ENCODE measurements around the gene PKP3. TPM values are rescaled to one million over a fixed set of nuclear protein-coding genes. Genes with fewer than 3 reads are reported as not detected.

PKP3 gene
- total RNA-seq, 1 donor from 2014 or later, result 23.9 TPM

DNA sequence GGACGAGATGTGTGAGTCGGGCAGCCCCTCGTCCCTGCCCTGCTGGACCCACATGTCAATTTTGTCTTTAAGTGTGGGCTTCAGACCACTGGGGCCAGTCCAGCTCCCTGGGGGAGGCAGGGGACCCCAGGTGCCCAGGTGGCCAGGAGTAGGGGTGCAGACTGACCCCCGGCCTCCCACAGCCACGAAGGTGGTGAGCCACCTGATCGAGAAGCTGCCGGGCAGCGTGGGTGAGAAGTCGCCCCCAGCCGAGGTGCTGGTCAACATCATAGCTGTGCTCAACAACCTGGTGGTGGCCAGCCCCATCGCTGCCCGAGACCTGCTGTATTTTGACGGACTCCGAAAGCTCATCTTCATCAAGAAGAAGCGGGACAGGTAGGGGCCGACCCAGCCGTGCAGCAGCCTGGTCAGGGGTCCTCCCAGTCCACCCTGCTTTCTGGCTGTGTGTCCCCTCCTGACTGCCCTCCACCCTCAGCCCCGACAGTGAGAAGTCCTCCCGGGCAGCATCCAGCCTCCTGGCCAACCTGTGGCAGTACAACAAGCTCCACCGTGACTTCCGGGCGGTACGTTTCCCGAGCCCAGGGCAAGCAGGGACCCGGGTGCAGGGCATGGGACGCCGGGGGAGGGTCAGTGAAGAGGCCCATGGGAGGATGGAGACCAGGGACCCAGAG lies 9.9 kb downstream of the PKP3 start:
- no peak overlapping the region for H3K4me3 ChIP-seq (ENCODE audit: low read depth, low read length)
- no peak for DNase-seq (ENCODE audit: low read depth)
- TF ChIP-seq, protein P1, sequence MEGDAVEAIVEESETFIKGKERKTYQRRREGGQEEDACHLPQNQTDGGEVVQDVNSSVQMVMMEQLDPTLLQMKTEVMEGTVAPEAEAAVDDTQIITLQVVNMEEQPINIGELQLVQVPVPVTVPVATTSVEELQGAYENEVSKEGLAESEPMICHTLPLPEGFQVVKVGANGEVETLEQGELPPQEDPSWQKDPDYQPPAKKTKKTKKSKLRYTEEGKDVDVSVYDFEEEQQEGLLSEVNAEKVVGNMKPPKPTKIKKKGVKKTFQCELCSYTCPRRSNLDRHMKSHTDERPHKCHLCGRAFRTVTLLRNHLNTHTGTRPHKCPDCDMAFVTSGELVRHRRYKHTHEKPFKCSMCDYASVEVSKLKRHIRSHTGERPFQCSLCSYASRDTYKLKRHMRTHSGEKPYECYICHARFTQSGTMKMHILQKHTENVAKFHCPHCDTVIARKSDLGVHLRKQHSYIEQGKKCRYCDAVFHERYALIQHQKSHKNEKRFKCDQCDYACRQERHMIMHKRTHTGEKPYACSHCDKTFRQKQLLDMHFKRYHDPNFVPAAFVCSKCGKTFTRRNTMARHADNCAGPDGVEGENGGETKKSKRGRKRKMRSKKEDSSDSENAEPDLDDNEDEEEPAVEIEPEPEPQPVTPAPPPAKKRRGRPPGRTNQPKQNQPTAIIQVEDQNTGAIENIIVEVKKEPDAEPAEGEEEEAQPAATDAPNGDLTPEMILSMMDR (IDR thresholded peaks at IDR 0.05; ENCODE audit: insufficient read depth, low read length, poor library complexity, severe bottlenecking), result no peak
- H3K27me3 ChIP-seq (ENCODE audit: control insufficient read depth, insufficient read depth, low read length), result peaks cover 23% of the 10 kb centered on the region
- no peaks in the 10 kb centered on the region for H3K36me3 ChIP-seq (ENCODE audit: control insufficient read depth, insufficient read depth, low read length)

DNA sequence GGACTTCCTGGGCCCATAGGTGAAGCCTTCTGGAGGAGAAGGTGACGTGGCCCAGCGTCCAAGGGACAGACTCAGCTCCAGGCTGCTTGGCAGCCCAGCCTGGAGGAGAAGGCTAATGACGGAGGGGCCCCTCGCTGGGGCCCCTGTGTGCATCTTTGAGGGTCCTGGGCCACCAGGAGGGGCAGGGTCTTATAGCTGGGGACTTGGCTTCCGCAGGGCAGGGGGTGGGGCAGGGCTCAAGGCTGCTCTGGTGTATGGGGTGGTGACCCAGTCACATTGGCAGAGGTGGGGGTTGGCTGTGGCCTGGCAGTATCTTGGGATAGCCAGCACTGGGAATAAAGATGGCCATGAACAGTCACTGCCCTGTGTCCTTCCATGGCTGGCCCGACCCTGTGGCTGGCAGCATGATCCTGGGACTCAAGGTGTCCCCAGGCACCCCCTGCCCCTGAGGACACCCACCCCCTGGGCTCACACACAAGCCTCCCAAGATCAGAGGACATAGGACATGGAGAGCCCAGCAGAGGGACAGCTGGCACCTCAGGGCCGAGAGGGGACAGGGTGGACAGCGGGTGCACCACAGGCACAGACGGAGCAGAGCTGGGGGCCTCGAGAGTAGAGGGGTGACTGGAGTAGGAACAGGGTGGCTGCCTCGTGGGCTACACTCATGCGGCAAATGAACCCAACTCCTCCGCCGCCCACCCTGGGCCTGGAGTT lies 10.7 kb downstream of the PKP3 start:
- no peak for DNase-seq (ENCODE audit: low read depth)
- TF ChIP-seq, protein P1 (IDR thresholded peaks at IDR 0.05; ENCODE audit: insufficient read depth, low read length, poor library complexity, severe bottlenecking), result no peak
- Histone ChIP-seq H3K4me3 (ENCODE audit: low read depth, low read length) (no peak overlapping the region), H3K36me3 (ENCODE audit: control insufficient read depth, insufficient read depth, low read length) (no peaks in the 10 kb centered on the region), H3K27me3 (ENCODE audit: control insufficient read depth, insufficient read depth, low read length) (peaks cover 18% of the 10 kb centered on the region)

DNA sequence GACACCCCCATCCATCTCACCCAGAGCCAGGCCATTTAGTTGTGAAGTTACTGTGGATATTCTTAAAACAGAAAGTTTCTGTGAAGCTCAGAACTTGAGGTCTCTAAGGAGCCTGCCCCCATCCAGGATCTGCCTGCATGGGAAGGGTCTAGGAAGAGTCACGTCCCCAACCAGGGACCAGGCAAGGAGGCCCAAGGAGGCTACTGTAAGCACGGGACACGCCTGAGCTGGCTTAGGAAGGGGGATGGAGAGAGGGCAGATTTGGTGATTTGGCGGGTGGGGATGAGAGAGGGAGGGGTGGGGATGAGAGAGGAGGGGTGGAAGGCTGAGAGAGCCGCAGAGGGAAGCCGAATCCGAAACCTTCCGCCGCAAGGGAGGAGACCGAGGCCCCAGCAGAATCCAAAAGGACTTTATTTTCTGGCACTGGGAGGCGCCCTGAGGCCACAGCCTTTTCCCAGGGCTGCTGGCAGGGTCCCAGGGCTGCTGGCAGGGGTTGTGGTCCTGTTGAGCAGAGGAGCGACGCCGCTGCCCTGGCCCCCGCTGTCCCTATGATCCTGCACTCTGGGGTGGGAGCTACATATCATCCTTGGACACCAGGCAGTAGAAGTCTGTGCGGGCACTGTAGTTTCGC lies 11.4 kb downstream of the PKP3 start:
- DNase-seq (ENCODE audit: low read depth), result no peak
- TF ChIP-seq, protein P1 (IDR thresholded peaks at IDR 0.05; ENCODE audit: insufficient read depth, low read length, poor library complexity, severe bottlenecking), result no peak
- no peaks in the 10 kb centered on the region for H3K36me3 ChIP-seq (ENCODE audit: control insufficient read depth, insufficient read depth, low read length)
- H3K4me3 ChIP-seq (ENCODE audit: low read depth, low read length), result no peak overlapping the region
- H3K27me3 ChIP-seq (ENCODE audit: control insufficient read depth, insufficient read depth, low read length), result peaks cover 11% of the 10 kb centered on the region

DNA sequence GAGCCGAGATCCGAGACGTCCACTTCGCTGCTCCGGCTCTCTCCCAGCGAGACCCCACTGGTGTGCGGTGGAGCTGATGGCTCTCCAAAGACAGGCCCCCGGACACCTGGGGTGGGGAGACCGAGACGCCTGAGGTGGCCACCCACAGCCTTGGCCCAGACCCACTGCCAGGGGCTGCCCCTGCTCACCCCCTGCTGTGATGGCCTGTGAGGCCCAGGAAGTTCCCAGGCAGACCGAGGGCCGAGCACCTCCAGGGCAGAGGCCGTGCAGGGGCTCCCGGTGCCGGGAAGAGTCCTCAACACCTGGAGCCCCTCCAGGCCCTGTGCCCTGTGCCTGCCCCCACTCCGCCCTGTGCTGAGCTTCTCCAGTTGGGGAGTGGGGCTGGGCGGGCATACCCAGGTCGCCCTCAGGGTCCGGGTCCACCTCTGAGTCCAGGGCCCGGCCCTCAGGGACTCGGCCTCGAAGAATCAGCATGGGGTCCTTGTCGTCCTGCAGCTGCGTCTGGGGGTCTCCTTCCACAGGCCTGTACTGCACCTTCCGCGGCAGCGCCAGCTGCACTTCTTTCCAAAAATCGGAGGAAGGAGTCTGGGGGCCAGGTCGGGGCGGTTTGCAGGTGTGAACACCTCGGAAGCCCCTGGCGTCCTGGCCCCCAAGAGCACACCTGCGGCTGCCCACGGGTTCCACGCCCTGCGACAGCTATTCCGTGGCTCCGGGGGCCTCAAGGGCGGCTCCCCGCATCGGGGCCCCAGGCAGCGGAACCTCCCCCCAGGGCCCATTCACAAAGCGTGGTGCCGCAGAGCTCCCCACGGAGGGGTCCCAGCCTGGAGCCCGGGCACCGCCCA lies 12.2 kb downstream of the PKP3 start:
- Histone ChIP-seq H3K36me3 (ENCODE audit: control insufficient read depth, insufficient read depth, low read length) (no peaks in the 10 kb centered on the region), H3K4me3 (ENCODE audit: low read depth, low read length) (peak overlapping the region; percentile 56), H3K27me3 (ENCODE audit: control insufficient read depth, insufficient read depth, low read length) (peaks cover 10% of the 10 kb centered on the region)
- no peak for DNase-seq (ENCODE audit: low read depth)
- TF ChIP-seq, protein P1 (IDR thresholded peaks at IDR 0.05; ENCODE audit: insufficient read depth, low read length, poor library complexity, severe bottlenecking), result no peak

DNA sequence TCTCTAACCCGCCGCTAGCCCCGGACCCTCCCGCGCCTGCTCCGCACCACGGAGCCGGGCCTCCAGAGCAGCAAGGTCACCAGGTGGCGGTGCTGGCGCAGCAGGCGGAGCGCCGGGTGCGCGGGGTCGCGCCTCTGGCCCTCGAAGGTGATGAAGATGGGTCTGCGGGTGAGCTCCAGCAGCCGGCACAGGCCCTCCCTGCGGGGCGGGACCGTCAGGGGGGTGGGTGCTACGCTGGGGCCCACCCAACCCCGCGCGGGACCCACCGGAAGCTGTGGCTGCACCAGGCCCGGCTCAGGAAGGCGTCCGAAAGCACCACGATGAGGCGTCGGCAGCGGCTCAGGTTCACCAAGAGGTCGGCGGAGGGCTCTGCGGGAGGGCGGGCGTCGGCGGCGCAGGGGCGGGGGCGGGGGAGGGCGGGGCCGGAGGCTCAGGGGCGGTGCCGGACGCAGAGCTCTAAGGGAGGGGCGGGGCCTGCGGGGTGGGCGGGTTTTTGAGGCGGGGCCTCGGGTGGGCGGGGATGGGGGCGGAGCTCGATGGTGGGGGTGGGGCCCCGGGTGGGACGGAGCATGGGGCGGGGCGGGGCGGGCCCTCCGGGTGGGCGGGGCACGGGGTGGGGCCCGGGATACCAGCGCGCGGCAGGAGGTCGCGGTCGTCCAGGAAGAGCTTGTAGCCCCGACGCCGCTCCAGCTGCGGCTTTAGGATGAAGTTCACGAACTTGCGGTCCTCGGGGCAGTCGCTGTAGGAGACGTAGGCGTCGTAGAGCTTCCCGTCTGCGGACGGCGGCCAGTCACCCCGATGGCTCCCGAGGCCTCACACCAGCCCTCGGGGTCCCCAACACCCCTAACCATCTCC lies 13.0 kb downstream of the PKP3 start:
- no peak for DNase-seq (ENCODE audit: low read depth)
- H3K36me3 ChIP-seq (ENCODE audit: control insufficient read depth, insufficient read depth, low read length), result no peaks in the 10 kb centered on the region
- peak overlapping the region; percentile 56 for H3K4me3 ChIP-seq (ENCODE audit: low read depth, low read length)
- peaks cover 10% of the 10 kb centered on the region for H3K27me3 ChIP-seq (ENCODE audit: control insufficient read depth, insufficient read depth, low read length)
- TF ChIP-seq, protein P1 (IDR thresholded peaks at IDR 0.05; ENCODE audit: insufficient read depth, low read length, poor library complexity, severe bottlenecking), result no peak
